ENCODE results near the gene SRF. TPM values are rescaled to one million over a fixed set of nuclear protein-coding genes. Genes with fewer than 3 reads are reported as not detected.

SRF gene
- total RNA-seq, 3 donors from 2014 or later = 19.5 to 87.1 (median 26.3) TPM

- no peaks in the 10 kb centered on the region for H3K9me3 ChIP-seq
- H3K4me1 ChIP-seq (ENCODE audit: low read depth) = no peaks in the 10 kb centered on the region
- DNase-seq = no peak
- intact Hi-C loops (cut with DNase I, micrococcal nuclease) = no loop called here
- no peak for TF ChIP-seq CTCF (IDR thresholded peaks at IDR 0.05)
- no peaks in the 10 kb centered on the region for H3K36me3 ChIP-seq (ENCODE audit: low read depth)
- no peak overlapping the region for H3K4me3 ChIP-seq
- ATAC-seq = no peak
Observed at GRCh38 chr6:43202451-43202850, 31.4 kb downstream of the SRF start.

GRCh38 chr6:43203029-43203717 is 32.1 kb downstream of the SRF start:
- Histone ChIP-seq H3K4me3 (no peak overlapping the region), H3K36me3 (ENCODE audit: low read depth) (no peaks in the 10 kb centered on the region), H3K4me1 (ENCODE audit: low read depth) (no peaks in the 10 kb centered on the region), H3K9me3 (no peaks in the 10 kb centered on the region)
- TF ChIP-seq CTCF (IDR thresholded peaks at IDR 0.05) = no peak
- ATAC-seq (no peak), DNase-seq (no peak)
- intact Hi-C loops (cut with DNase I, micrococcal nuclease) = no loop called here

GRCh38 chr6:43203718-43204095 is 32.6 kb downstream of the SRF start:
- no peaks in the 10 kb centered on the region for H3K4me1 ChIP-seq (ENCODE audit: low read depth)
- intact Hi-C loops (cut with DNase I, micrococcal nuclease) = no loop called here
- no peak overlapping the region for H3K4me3 ChIP-seq
- ATAC-seq (no peak), DNase-seq (no peak)
- H3K9me3 ChIP-seq = no peaks in the 10 kb centered on the region
- TF ChIP-seq CTCF (IDR thresholded peaks at IDR 0.05) = no peak
- no peaks in the 10 kb centered on the region for H3K36me3 ChIP-seq (ENCODE audit: low read depth)

GRCh38 chr6:43204271-43205105 is 33.4 kb downstream of the SRF start:
- DNase-seq (no peak), ATAC-seq (no peak)
- H3K9me3 ChIP-seq = no peaks in the 10 kb centered on the region
- no peaks in the 10 kb centered on the region for H3K4me1 ChIP-seq (ENCODE audit: low read depth)
- H3K4me3 ChIP-seq = no peak overlapping the region
- no peak for TF ChIP-seq CTCF (IDR thresholded peaks at IDR 0.05)
- intact Hi-C loops (cut with DNase I, micrococcal nuclease) = no loop called here
- H3K36me3 ChIP-seq (ENCODE audit: low read depth) = no peaks in the 10 kb centered on the region

- H3K4me3 ChIP-seq = no peak overlapping the region
- DNase-seq = no peak
- intact Hi-C loops (cut with DNase I, micrococcal nuclease) = no loop called here
- no peaks in the 10 kb centered on the region for H3K4me1 ChIP-seq (ENCODE audit: low read depth)
- no peaks in the 10 kb centered on the region for H3K9me3 ChIP-seq
- H3K36me3 ChIP-seq (ENCODE audit: low read depth) = no peaks in the 10 kb centered on the region
- ATAC-seq = no peak
- no peak for TF ChIP-seq CTCF (IDR thresholded peaks at IDR 0.05)
Observed at GRCh38 chr6:43205849-43206248, 34.8 kb downstream of the SRF start.

Measured in mucosa of descending colon (tissue), 3 donors.